Measurements from ENCODE around the gene RNPEPL1.
A peak's percentile ranks its signal among the peaks of the same experiment; 100 is the strongest.

DNA sequence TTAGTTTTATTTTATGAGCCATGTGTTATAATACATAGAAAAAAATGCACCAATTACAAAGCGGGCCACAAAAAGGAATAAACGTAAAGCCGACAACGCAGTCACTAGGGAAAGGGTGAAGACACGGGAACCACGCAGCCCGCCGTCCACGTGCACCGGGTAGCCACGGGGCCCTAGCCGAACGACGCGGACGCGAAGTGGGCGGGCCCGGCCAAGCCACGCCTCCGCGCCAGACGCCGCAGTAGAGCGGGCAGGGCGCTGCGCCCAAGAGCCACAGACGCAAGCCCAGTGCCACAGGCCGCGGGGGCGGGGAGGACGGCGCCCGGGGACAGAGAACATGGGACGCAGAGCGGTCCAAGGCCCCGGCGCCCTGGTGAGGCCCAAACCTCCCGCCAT is 8.2 kb upstream of the RNPEPL1 start, which contains the start of gene DUSP28:
- TF ChIP-seq EZH2 (IDR thresholded peaks at IDR 0.05) (no peak), POLR2AphosphoS5 (IDR thresholded peaks at IDR 0.05; ENCODE audit: borderline replicate concordance, low read depth, low read length) (peak; percentile 95), FOXP2 (optimal IDR thresholded peaks at IDR 0.05; ENCODE audit: control extremely low read depth, extremely low read length, insufficient read depth) (no peak)

All from SK-N-MC (cell line).